ENCODE data around the gene RAC2.

- TF ChIP-seq POLR2A (IDR thresholded peaks at IDR 0.05) (no peak), CTCF (IDR thresholded peaks at IDR 0.05) (no peak)
These were observed 49.1 kb upstream of the RAC2 start for GRCh38 chr22:37293172-37293571.
